Cerebellar nuclear complex (tissue), 1 donor: ENCODE data around the gene CNTN4.
A peak's percentile ranks its signal among the peaks of the same experiment; 100 is the strongest.
"Not testable (repeated sequence)": the region's sequence is repeated elsewhere in the genome, so short reads cannot be mapped to it uniquely, and the experiment has no call there.

Experiments
- DNase-seq, 2 experiments: peaks; one replicate each; lab custom pipeline; 2025; lab: John Stamatoyannopoulos, UW

The CNTN4 gene

DNA sequence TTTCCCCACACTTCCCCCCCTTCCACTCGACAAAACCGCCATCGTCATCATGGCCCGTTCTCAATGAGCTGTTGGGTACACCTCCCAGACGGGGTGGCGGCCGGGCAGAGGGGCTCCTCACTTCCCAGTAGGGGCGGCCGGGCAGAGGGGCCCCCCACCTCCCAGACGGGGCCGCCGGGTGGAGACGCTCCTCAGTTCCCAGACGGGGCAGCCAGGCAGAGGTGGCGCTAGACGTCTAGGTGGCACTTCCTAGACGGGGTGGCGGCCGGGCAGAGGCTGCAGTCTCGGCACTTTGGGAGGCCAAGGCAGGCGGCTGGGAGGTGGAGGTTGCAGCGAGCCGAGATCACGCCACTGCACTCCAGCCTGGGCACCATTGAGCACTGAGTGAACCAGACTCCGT is 818.0 kb downstream of the CNTN4 start:
- not testable (repeated sequence) for DNase-seq

DNA sequence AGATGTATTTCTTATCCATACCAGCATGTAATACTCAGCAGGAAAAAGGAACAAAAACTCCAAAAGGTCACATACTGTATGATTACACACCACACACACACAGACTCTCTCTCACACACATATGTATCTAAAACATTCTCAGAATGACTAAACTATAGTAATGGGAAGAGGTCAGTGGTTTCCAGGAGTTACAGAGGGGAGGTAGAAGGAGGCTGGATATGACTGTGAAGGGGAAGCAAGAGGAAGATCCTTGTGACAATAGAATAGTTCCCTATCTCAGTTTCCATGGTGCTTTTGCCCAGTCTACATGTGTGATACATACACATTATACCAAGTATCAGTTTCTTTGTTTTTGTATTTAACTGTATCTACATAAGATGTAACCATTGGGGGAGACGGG is 821.4 kb downstream of the CNTN4 start:
- DNase-seq = no peak

DNA sequence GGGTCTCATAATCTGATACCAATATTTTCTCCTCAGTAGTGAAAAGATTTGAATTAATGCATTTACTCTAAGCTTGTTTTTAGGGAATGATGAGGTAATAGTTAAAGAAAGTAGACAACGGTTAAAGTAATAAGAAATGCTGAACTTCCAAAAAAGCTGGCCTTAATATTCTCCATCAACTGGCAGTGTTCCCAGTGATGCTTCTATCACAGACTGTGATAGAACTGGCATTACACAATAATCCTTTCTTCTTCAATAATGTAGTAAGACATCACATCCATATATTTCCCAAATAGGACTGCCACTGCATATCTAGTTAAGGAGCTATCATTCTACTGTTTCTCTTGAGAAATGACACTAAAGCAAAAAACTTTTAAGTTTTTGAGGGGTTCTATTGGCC is 822.8 kb downstream of the CNTN4 start:
- DNase-seq = no peak

DNA sequence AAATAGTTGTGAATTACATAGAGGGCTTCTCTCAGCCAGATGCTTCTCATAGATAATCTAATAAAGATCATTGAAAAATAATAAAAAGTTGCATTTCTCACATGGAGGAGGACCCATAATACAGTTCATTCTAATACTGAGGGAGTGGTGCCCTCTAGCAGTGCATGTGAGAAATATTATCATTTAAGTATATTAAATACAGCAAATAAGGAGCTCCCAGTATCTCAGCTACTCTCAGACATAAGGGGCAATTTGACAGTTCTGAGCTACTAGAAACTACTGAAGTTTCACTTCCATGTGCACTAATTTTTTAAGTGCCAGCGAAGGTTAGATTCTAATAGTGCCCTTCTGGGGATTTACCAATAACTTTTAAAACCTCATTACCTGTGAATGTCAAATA is 823.2 kb downstream of the CNTN4 start:
- peak in 1 of 2 experiments; percentile 6 for DNase-seq

DNA sequence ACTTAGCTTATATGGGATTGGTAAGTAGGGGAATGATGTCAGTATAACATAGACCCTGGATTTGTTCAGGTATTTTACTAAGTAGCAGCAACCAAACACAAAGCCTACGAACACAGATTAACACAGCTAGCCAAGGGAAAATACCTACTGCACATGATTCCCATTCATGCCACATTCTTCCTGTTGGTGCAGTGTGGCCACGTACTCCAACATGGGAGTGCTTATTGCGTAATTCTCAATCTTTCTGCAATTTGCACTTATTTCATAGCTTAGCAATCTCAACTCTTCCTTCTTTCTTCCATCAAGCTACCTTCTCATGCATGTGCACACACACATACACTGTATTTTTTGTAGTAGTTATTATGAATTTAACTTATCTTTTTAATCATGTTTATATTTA is 824.7 kb downstream of the CNTN4 start:
- DNase-seq = no peak

DNA sequence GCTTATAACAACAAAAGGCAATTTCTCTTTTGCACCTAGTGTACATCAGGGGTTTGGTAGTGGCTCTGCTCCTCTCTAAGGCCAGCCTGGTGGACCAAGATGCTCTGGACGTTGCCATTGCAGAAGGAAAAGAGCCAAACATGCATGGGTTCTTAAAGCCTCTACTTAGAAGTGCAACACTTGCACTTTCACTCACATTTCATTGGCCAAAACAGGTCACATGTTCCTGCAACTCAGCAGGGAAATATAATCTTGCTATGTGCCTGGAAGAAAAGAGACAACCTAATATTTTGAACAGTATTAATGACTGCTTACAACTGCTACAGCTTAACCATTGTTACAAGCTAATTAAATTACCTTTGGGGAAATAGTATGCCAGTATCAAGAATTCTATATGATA is 828.6 kb downstream of the CNTN4 start:
- DNase-seq = no peak

DNA sequence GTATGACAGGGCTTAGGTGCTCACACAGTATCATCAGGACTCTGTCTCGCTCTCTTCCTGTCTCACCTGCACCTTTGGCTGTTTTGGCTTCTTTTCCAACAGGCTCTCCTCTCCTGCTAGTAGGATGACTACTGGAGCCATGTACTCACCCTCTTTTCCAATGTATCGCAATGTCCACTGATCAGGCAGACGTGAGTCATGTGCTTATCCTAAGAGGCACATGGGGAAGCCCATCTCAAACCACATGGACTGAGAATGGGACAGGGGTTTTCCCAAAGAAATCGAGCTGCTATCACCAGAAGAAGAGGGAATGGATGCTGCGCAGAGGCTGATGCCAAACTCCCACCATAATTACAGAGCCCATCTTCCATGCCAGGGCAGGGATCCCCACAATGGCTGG is 830.9 kb downstream of the CNTN4 start:
- no peak for DNase-seq

DNA sequence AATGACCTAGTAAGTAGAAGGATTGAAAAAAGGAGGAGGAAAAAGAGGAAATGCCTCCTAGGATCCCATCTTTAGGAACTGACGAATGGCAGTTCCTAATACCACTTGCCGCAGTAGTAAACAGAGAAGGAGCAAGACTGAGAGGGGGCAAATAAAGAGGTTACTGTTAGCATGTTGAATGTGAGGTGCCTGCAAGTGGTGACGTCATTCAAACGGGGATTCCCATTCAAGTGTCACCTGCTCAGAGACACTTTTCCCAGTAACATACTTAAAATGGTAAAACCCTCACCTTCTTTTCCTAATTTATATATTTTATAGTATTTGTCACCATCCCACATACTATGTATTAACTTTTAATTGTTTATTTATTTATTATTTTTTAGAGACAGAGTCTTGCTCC is 832.6 kb downstream of the CNTN4 start:
- no peak for DNase-seq

DNA sequence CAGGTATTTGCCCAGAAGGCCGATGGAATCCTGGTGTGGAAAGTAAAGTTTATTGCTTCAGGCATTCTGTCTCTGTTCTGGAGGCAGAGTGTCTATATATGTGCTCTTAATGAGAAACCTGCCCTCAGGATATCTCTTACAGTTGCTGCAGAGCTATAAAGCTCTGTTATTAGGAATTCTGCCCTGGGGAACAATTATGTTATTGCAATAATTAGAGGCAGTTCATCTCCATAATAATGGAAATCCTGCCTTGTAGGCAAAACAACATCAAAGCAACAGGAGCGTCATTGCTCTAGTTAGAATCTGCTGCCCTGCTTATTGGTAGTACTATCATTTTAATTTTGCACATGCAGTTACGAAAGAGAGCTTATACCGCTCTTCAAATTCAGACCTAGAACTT is 835.9 kb downstream of the CNTN4 start:
- no peak for DNase-seq

DNA sequence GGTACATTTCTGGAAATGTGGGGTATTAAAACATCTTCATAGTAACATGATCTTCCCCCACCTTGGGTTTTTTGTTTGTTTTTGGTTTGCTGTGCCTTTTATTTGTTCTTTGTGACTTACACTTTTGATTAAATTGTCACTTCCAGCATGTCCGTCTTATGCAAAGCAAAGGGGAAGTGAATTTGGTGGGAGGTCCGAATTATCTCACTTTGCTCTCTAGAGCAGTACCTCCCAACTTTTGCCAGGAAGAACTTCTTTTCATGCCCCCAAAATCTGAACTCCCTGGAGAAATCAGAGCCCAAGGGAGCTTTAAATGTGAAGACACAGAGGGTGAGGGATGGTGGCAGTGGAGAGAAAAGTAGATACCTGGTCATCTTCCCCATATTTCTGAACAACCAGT is 838.4 kb downstream of the CNTN4 start:
- no peak for DNase-seq

DNA sequence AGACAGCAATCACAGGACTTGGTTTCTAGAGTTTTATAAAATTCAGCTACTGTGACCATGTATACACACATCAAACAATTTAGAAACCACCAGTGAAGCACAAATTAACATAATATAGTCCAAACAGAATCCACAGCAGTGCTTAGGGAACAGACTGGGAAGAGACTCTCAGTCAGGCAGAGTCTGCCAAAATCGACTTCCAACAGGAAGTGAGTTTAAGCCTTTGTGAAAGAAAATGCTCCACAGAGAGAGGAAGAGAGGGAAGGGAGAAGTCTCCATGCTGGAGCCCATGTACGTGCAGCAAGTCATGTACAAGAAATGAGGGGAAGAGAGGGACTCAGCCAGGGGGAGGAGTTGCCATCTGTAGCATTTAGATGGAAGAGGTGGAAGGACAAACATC is 838.9 kb downstream of the CNTN4 start:
- no peak for DNase-seq

DNA sequence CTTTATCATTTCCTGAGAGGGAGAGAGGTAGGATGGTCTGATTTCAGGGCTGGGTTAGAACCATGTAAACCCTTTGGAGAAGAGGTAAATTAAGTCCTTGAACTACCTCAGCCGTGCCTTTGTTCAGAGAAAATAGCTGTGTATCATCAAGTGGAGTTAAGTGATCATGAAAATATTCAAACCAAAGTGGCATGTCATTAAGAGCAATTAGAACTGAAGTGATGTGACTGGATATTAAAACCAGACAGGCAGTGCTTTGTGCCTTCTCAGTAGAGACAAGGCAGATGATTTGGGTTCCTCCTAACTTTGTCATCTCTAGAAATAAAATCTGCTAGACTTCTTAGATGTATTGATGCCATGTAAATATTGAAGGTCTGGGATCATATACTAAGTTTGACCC is 840.0 kb downstream of the CNTN4 start:
- no peak for DNase-seq

DNA sequence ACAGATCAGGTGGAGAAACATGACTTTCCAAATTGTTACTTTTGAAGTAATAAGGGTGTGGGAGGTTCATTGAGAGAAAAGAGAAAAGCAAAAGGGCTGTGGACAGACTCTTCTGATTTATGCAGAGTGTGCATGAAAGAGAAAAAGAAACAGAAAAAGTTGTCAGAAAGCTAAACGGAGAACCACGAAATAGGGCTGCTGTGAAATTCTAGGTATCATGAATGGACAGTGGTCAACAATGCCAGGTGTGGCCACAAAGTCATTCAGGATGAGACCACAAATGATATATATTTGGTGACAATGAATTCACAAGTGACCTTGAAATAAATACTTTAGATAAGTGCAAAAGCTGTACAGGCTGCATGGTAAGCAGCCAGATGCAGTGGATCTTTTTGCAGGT is 841.4 kb downstream of the CNTN4 start:
- no peak for DNase-seq

DNA sequence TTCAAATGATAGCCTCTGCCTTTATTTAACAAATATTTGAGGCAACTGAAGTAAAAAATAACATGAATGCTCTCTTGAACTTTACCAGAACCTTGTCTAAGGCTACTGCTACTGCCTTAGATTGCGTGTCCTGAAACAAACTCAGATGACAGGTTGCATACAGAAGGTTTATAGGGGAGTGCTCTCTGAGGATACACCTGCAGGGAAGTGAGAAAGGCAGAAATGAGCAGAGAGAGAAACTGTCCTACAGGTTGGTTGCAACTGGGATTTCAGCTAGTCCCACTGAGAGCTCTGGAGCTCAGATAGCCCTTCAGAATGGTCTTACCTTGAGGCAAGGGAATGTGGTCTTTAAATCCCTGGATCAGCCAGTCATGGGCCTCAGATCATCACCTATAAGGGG is 846.0 kb downstream of the CNTN4 start:
- DNase-seq = no peak

DNA sequence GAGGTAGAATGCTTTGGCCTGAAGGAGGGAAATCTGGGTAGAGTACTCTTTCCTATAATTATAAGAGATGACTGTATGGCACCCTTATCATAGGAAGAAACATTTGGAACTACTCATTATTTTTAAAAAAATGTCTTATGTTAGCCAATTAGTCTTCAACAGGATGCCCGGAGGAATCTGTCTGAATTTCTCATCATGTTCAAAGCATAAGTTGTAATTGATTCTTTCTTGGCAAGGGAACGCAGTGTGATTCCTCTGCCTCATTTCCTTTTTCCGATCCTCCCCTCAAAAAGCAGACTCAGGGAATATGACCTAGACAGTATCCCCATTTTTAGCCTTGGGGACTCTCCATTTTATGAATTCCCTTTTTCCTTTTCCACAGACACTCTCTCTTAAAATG is 846.5 kb downstream of the CNTN4 start:
- no peak for DNase-seq

DNA sequence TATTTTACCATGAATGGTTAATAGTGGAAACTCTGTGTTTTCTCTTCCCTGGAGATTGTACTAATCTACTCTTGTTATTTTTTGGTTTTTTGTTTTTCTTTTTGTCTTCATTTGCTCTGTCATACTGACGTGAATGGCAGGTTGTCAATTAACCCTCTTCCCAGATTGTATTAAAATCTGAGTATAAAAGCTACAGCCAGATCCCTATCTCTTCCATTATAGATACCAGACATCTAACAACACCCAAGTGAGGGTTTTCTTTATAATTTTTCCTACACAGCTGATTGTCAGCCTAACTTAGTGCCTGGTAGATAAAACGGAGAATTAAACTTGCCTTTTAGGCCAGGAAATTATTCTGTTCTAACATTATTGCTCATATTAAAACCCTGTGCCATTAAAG is 848.9 kb downstream of the CNTN4 start:
- no peak for DNase-seq

DNA sequence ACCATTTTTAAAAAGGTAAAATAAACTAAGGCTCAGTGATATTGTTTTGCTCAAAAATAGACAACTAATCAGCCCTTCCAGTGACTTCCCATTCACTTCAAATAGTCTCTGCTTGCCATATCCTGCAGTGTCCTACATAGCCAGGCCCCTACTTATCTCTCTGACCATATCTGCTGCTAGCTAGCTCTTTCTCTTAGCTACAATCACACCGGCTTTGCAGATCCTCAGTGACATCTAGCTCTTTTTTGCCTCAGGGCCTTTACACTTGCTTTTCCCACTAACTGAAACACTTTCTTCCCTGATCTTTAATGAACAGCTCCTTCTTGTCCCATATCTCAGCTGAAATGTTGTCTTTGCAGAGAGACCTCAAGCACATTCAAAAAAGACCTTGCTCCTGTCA is 850.2 kb downstream of the CNTN4 start:
- no peak for DNase-seq

DNA sequence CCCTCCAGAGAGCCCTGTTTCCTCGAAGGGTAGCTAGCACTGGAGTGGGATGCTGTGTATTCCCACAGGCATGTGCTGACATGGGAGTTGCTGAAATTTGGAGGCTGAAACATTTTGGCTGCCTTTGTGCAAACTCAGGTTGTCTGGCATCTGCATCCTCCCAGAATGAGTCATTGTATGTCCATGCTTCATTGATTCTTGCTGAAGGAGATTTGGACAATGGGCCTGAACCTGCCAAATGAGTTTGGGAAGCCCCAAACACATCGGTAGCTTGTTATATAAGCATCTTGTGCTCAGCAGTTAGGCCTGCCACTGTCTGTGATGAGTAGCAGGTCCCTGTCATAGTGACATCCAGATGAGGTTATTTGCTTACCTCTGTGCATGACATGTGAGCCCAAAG is 851.5 kb downstream of the CNTN4 start:
- DNase-seq = no peak

DNA sequence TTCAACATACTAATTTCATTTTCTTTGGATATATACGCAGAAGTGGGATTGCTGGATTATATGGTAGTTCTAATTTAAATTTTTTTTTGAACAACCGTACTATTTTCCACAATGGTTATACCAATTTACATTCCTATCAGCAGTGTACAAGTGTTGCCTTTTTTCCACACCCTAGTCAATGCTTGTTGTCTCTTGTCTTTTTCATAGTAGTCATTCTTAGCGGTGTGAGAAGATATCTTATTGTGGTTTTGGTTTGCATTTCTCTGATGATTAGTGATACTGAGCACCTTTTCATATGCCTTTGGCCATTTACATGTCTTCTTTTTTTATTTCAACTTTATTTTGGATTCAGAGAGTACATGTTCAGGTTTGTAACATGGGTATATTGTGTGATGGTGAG is 858.4 kb downstream of the CNTN4 start:
- DNase-seq = no peak

DNA sequence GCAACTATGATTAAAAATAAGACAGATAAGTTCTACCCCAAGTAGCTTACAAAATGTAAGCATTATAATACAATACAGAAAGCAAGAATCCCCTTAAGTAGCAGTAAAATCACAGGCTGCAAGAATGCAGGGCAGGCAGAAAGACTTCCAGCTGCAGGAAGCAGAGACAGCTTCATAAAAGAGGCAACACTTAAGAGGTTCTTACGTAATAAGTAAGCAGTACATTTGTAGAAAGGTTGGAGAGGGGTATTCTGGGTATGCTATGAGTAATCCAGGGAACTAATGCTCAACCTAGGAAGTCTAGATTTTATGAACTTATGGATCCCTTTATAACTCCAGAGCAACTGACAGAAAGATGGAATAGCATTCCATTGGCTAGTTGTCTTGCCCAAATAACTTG is 859.9 kb downstream of the CNTN4 start:
- no peak for DNase-seq

DNA sequence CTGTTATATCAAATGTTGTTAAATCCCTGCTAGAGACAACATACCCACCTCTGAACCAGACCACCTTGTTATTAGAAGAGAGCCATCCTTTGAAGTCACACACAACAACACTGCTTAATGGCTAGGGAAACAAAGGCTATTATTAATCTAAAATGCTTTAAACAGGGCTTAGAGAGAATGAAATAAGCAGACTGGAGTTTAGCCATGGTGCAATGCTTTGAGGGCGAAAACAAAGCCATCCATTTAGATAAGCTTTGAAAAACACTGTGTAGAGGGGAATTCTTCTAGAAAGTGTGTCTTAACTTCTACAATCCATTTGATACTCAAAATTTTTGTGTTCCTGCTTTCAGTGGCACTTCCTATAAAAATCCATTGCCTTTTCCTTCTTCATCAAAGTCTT is 862.9 kb downstream of the CNTN4 start:
- no peak for DNase-seq

DNA sequence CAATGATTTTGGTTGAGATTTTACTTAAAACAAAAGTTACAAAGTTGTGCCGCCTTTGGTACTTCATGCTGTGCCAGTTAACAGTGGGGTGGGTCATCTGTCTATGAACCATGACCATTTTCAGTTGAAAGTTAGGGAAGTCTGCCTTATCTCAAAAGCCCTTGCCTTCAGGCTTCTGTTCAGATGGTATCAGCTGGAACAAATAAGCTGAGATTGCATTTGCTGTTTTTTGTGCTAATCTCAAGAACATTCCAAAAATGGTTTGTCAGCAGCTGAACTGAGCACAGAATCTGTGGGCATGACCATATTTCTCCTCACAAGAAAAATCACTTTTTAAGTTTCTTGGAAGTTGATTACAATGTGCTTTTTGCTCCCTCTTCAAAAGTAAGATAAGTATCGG is 869.2 kb downstream of the CNTN4 start:
- no peak for DNase-seq

DNA sequence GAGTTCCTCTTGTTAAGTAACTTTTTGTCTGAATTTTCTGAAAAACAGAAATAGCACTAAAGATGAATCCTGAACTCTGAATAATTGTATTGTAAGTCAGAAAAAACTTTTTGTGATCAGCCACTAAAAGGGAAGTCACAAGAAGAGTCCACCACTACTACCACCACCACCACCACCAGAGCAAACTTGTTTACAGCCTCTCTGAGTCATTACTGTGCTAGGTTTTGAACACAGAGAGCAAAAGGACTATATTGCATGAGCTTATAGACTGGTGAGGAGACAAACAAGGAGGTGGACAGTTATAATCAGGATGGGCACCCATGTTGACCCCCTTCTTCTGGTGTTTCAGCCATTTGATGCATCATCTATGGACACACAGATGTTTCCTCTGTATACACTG is 869.8 kb downstream of the CNTN4 start:
- DNase-seq = no peak

DNA sequence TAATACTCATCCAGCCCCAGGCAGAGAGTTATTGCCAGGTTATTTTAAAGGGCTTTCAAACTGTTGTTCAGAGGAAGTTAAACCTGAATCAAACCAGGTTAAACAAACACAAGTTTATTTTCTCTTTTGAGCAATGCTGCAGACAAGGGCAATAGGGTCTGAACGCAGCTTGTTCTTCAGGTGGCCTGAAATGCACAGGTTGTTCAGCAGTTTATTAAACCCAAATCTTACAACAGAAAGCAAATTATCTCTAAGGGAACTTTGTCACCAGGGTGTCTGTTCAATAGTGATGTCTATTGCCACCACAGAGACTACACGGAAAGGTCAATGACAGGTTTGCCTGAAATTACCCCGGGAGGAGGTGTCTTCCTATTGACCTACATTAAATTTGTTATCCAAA is 877.5 kb downstream of the CNTN4 start:
- no peak for DNase-seq

DNA sequence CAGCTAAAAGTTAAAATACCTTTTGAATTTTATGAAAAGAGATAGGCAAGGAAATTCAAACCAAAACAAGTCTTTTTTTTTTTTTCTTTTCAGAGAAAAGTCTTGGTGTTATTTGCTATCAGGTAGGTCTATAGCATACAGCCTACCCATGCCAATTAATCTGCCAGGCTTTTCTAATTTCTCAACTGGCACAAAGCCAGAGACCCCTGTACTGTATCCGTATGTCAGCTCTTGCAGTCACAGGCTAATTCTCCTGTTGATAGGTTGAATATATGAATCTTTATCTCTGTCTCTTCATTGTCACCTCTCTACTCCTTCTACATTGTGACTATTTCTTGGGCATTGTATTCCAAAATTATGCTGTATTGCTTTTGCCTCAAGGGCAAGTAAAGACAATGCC is 878.1 kb downstream of the CNTN4 start:
- DNase-seq = no peak
